Loucy (cell line): ENCODE measurements around the gene TOM1L1.
"Not testable (repeated sequence)": the region's sequence is repeated elsewhere in the genome, so short reads cannot be mapped to it uniquely, and the experiment has no call there.

Source experiments
- H2AFZ ChIP-seq: fragments of 200-600 bp; sonication (generic); 2 replicates; pipeline ENCODE4 v1.6.0; 2016; ENCODE audit warnings: antibody characterized with exemption, mild to moderate bottlenecking, low read length, moderate library complexity
- H3F3A ChIP-seq: fragments of 200-600 bp; 2 replicates; pipeline ENCODE4 v1.6.0; 2016; ENCODE audit warnings: antibody characterized with exemption, low read depth, mild to moderate bottlenecking
- H3K27me3 ChIP-seq: fragments of 200-600 bp; sonication (generic); 2 replicates; pipeline ENCODE4 v1.6.1; 2014; ENCODE audit warnings: low read length, mild to moderate bottlenecking; ENCODE audit not compliant: insufficient read depth, poor library complexity, severe bottlenecking
- H3K36me3 ChIP-seq: fragments of 200-600 bp; sonication (generic); 2 replicates; pipeline ENCODE4 v1.6.1; 2016; ENCODE audit warnings: low read length; ENCODE audit not compliant: insufficient read depth
- H3K4me1 ChIP-seq: fragments of 200-600 bp; sonication (generic); 2 replicates; pipeline ENCODE4 v1.5.1; 2014; ENCODE audit warnings: low read length, mild to moderate bottlenecking; ENCODE audit not compliant: insufficient read depth, poor library complexity, severe bottlenecking
- H3K4me2 ChIP-seq: fragments of 200-600 bp; sonication (generic); 2 replicates; pipeline ENCODE4 v1.6.0; 2014; ENCODE audit warnings: antibody characterized with exemption, low read length, low read depth, mild to moderate bottlenecking; ENCODE audit not compliant: poor library complexity, severe bottlenecking
- H3K4me3 ChIP-seq: fragments of 200-600 bp; sonication (generic); 2 replicates; pipeline ENCODE4 v1.5.1; 2014; ENCODE audit warnings: low read length, mild to moderate bottlenecking, mixed read lengths; ENCODE audit not compliant: poor library complexity, severe bottlenecking
- H3K79me2 ChIP-seq: fragments of 200-600 bp; sonication (generic); 2 replicates; pipeline ENCODE4 v1.6.1; 2014; ENCODE audit warnings: low read length; ENCODE audit not compliant: insufficient read depth
- H3K9ac ChIP-seq: fragments of 200-600 bp; sonication (generic); 2 replicates; pipeline ENCODE4 v1.6.0; 2014; ENCODE audit warnings: mild to moderate bottlenecking, low read depth, low read length, moderate library complexity; ENCODE audit not compliant: poor library complexity, severe bottlenecking
- H3K9me2 ChIP-seq: fragments of 200-600 bp; sonication (generic); replicated peaks from 2 replicates; pipeline ENCODE4 v1.6.1; 2016; ENCODE audit warnings: low read depth, low read length, mixed read lengths
- H3K9me3 ChIP-seq: fragments of 200-600 bp; sonication (generic); 2 replicates; pipeline ENCODE4 v1.6.1; 2014; ENCODE audit warnings: mild to moderate bottlenecking, antibody characterized with exemption, low read length, low read depth; ENCODE audit not compliant: insufficient read depth
- H4K20me1 ChIP-seq: fragments of 200-600 bp; sonication (generic); 2 replicates; pipeline ENCODE4 v1.6.0; 2014; ENCODE audit warnings: antibody characterized with exemption, low read length, mild to moderate bottlenecking; ENCODE audit not compliant: insufficient read depth, poor library complexity, severe bottlenecking
- CTCF ChIP-seq: fragments of 200-600 bp; sonication (generic); conservative IDR thresholded peaks from 2 replicates; pipeline ENCODE4 v1.5.1; 2014; ENCODE audit warnings: mild to moderate bottlenecking, antibody characterized with exemption, low read length
- EZH2phosphoT487 ChIP-seq: fragments of 200-600 bp; IDR thresholded peaks from 2 replicates; pipeline ENCODE4 v1.6.1; 2018; ENCODE audit warnings: antibody characterized with exemption, mild to moderate bottlenecking, moderate library complexity, borderline replicate concordance

TOM1L1 gene

GRCh38 chr17:54864636-54865356 lies 35.9 kb upstream of the TOM1L1 start:
- Histone ChIP-seq H3F3A (no peaks in the 10 kb centered on the region), H3K79me2 (no peaks in the 10 kb centered on the region), H3K27me3 (no peaks in the 10 kb centered on the region), H4K20me1 (no peaks in the 10 kb centered on the region), H3K4me1 (no peaks in the 10 kb centered on the region), H3K4me2 (no peak overlapping the region), H3K9me2 (no peaks in the 10 kb centered on the region), H3K36me3 (no peaks in the 10 kb centered on the region), H3K4me3 (no peak overlapping the region), H2AFZ (no peak overlapping the region), H3K9me3 (no peaks in the 10 kb centered on the region), H3K9ac (no peak overlapping the region)
- TF ChIP-seq EZH2phosphoT487: no peak
- TF ChIP-seq CTCF: no peak

- Histone ChIP-seq H2AFZ (no peak overlapping the region), H3K4me1 (no peaks in the 10 kb centered on the region), H3K36me3 (no peaks in the 10 kb centered on the region), H3K27me3 (no peaks in the 10 kb centered on the region), H3F3A (no peaks in the 10 kb centered on the region), H3K9ac (no peak overlapping the region), H3K9me2 (no peaks in the 10 kb centered on the region), H3K4me2 (no peak overlapping the region), H3K79me2 (no peaks in the 10 kb centered on the region), H3K4me3 (no peak overlapping the region), H3K9me3 (no peaks in the 10 kb centered on the region), H4K20me1 (no peaks in the 10 kb centered on the region)
- TF ChIP-seq EZH2phosphoT487: no peak
Observed at GRCh38 chr17:54867634-54868033, 33.0 kb upstream of the TOM1L1 start.

- Histone ChIP-seq H3K9me2 (no peaks in the 10 kb centered on the region), H3K4me1 (no peaks in the 10 kb centered on the region), H4K20me1 (no peaks in the 10 kb centered on the region), H3K4me2 (no peak overlapping the region), H3F3A (no peaks in the 10 kb centered on the region), H3K27me3 (no peaks in the 10 kb centered on the region), H3K36me3 (no peaks in the 10 kb centered on the region), H3K9ac (no peak overlapping the region), H3K79me2 (no peaks in the 10 kb centered on the region), H3K9me3 (no peaks in the 10 kb centered on the region), H2AFZ (no peak overlapping the region), H3K4me3 (no peak overlapping the region)
- no peak for TF ChIP-seq EZH2phosphoT487
- no peak for TF ChIP-seq CTCF
Observed at GRCh38 chr17:54870671-54871175, 29.9 kb upstream of the TOM1L1 start.

- not testable (repeated sequence) for H3K9ac ChIP-seq, H3K4me1 ChIP-seq, H4K20me1 ChIP-seq, H3K4me2 ChIP-seq, H2AFZ ChIP-seq, H3K79me2 ChIP-seq, H3K36me3 ChIP-seq, H3K4me3 ChIP-seq, H3K9me3 ChIP-seq, H3K27me3 ChIP-seq, H3K9me2 ChIP-seq, H3F3A ChIP-seq
Observed at GRCh38 chr17:54875906-54876305, 24.7 kb upstream of the TOM1L1 start.
